Adrenal gland (tissue), 5 donors: ENCODE results near the gene TFPI.

Experiments
- POLR2A ChIP-seq, 2 donors: fragments of 450-650 bp; IDR thresholded peaks; one replicate each; pipeline ENCODE4 v1.6.1; 2017; ENCODE audit warnings: antibody characterized with exemption in 2 of 2, mild to moderate bottlenecking in 2 of 2, moderate library complexity in 1 of 2
- TF ChIP-seq, protein P1 (sequence below), 6 experiments: fragments of 450-650 bp in 4 of 6; fragments of 200-600 bp in 2 of 6; sonication (generic) in 1 of 6; IDR thresholded peaks; 1 replicate in 5 of 6; 2 replicates in 1 of 6; pipeline versions ENCODE4 v1.5.1 to v1.8.0; 2016 to 2021; ENCODE audit warnings: antibody characterized with exemption in 6 of 6, mild to moderate bottlenecking in 2 of 6, moderate library complexity in 1 of 6
- donor health status: DM: no; HTN: no; CAD: no.

DNA sequence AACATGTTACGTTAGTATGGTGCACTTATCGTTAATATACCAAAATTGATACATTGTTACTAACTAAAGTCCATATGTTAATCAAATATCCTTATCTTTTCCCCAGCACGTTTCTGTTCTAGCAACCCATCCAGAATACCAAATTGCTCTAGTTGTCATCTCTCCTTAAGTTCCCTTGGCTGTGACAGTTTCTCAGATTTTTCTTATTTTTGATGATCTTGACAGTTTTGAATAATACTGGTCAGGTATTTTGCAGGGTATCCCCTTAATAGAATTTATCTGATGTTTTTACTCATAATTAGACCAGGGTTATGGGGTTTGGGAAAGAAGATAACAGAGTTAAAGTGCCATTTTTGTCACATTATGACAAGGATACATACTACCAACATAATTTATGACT, 47.8 kb downstream of the TFPI start:
- no peak for TF ChIP-seq POLR2A (IDR thresholded peaks at IDR 0.05)
- TF ChIP-seq, protein P1, sequence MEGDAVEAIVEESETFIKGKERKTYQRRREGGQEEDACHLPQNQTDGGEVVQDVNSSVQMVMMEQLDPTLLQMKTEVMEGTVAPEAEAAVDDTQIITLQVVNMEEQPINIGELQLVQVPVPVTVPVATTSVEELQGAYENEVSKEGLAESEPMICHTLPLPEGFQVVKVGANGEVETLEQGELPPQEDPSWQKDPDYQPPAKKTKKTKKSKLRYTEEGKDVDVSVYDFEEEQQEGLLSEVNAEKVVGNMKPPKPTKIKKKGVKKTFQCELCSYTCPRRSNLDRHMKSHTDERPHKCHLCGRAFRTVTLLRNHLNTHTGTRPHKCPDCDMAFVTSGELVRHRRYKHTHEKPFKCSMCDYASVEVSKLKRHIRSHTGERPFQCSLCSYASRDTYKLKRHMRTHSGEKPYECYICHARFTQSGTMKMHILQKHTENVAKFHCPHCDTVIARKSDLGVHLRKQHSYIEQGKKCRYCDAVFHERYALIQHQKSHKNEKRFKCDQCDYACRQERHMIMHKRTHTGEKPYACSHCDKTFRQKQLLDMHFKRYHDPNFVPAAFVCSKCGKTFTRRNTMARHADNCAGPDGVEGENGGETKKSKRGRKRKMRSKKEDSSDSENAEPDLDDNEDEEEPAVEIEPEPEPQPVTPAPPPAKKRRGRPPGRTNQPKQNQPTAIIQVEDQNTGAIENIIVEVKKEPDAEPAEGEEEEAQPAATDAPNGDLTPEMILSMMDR (IDR thresholded peaks at IDR 0.05), result no peak
